Right lobe of liver (tissue), 4 donors: ENCODE data around the gene BPTF.
"Not testable (repeated sequence)": the region's sequence is repeated elsewhere in the genome, so short reads cannot be mapped to it uniquely, and the experiment has no call there.

Experiments
- CTCF ChIP-seq, 4 donors: fragments of 200-600 bp in 3 of 4; fragments of 450-650 bp in 1 of 4; IDR thresholded peaks; one replicate each; pipeline versions ENCODE4 v1.5.1 to v1.8.0; 2016 to 2022; ENCODE audit warnings: antibody characterized with exemption in 4 of 4, mild to moderate bottlenecking in 2 of 4
- POLR2A ChIP-seq: fragments of 450-650 bp; IDR thresholded peaks from one replicate; pipeline ENCODE4 v1.6.1; 2017; ENCODE audit warnings: antibody characterized with exemption, mild to moderate bottlenecking
- donor health status: DM: no; HTN: no; CAD: no.
- donor health status: DM: no; HTN: no; CAD: no.
- donor health status: DM: no; HTN: yes; CAD: no.

- TF ChIP-seq CTCF (IDR thresholded peaks at IDR 0.05); POLR2A: not testable (repeated sequence)
Measured at GRCh38 chr17:67812380-67812779, 12.9 kb upstream of the BPTF start.
